Peyer's patch (tissue), 4 donors: ENCODE data around the gene DCDC2. TPM values are rescaled to one million over a fixed set of nuclear protein-coding genes. Genes with fewer than 3 reads are reported as not detected.
"Not testable (repeated sequence)": the region's sequence is repeated elsewhere in the genome, so short reads cannot be mapped to it uniquely, and the experiment has no call there.

Experiments used
- DNase-seq, 3 donors: peaks; one replicate each; pipeline ENCODE4 v3.0.0-alpha.2; 2017 to 2019
- H3K27ac ChIP-seq, 4 donors: fragments of 200-600 bp; sonication (generic); one replicate each; pipeline ENCODE4 v1.5.1; 2016 to 2019
- H3K27me3 ChIP-seq, 2 donors: fragments of 200-600 bp; sonication (generic); one replicate each; pipeline ENCODE4 v1.5.1; 2019
- H3K36me3 ChIP-seq, 3 donors: fragments of 200-600 bp; sonication (generic); one replicate each; pipeline ENCODE4 v1.5.1; 2016 to 2019
- H3K4me1 ChIP-seq, 4 donors: fragments of 200-600 bp; sonication (generic); one replicate each; pipeline ENCODE4 v1.5.1; 2016 to 2019
- H3K4me3 ChIP-seq, 4 donors: fragments of 200-600 bp; sonication (generic); 1 replicate in 3 of 4; 2 replicates in 1 of 4; pipeline ENCODE4 v1.5.1; 2016 to 2019; ENCODE audit warnings: mild to moderate bottlenecking in 1 of 4
- H3K9me3 ChIP-seq, 4 donors: fragments of 200-600 bp; sonication (generic); one replicate each; pipeline ENCODE4 v1.5.1; 2016 to 2019; ENCODE audit warnings: mild to moderate bottlenecking in 1 of 4
- CTCF ChIP-seq, 6 experiments: fragments of 450-650 bp in 4 of 6; fragments of 200-600 bp in 2 of 6; sonication (generic) in 1 of 6; IDR thresholded peaks; one replicate each; pipeline ENCODE4 v1.5.1; 2017 to 2019; ENCODE audit warnings: antibody characterized with exemption in 6 of 6, mild to moderate bottlenecking in 3 of 6, moderate library complexity in 1 of 6
- POLR2A ChIP-seq, 2 donors: fragments of 450-650 bp; IDR thresholded peaks; one replicate each; pipeline ENCODE4 v1.5.1; 2017; ENCODE audit warnings: antibody characterized with exemption in 2 of 2, mild to moderate bottlenecking in 2 of 2, moderate library complexity in 2 of 2
- total RNA-seq, 4 donors: library from RNA; depleted of rRNA; stranded (reverse); fragments of >200 nt; gene quantifications; one replicate each; pipeline ENCODE4 v1.1.0, GENCODE V29; 2016

DCDC2 gene
- total RNA-seq, 4 donors from 2014 or later, result 0.27 to 3.3 (median 0.63) TPM

DNA sequence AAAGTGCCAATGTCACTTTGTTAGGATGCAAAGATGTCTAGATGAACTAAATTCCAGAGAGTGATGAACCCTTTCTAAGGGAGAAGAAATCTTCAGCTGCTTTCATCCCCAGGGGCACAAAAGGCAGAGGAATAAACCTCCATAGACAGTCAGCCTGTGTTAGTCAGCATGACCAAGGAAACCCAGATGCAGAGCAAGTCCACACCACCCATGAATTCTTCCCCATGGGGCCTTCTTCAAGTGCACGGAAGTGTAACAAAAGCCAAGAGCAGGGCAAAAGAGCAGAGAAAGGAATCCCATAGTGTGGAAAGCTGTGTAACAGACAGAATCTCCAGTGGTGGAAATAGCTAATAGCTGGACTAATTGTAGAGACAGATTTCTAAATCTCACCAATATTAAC is 50.0 kb downstream of the DCDC2 start:
- Histone ChIP-seq H3K27ac (no peak overlapping the region), H3K36me3 (no peaks in the 10 kb centered on the region), H3K4me3 (no peak overlapping the region), H3K9me3 (peaks cover 0 to 5% (median 0%) of the 10 kb centered on the region in 4 donors), H3K27me3 (no peaks in the 10 kb centered on the region), H3K4me1 (no peaks in the 10 kb centered on the region)
- TF ChIP-seq CTCF (IDR thresholded peaks at IDR 0.05), result no peak
- no peak for TF ChIP-seq POLR2A (IDR thresholded peaks at IDR 0.05)
- no peak for DNase-seq

DNA sequence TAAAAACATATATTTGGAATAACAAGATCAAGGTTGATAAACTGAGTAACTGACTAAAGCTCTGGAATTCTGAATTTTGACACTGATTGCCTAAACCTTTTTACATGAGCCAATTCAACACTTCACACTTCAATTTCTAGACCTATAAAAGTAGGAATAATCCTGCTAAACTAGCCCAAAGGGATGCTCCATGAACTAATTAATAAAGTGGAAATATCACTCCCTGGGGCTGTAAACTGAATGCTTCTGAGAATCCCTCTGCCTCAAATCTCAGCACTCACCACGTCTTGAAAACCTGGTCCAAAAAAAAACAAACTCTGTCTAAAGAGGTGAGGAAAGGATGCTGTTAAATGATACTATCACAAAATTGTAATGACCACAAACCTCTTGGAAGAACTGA is 50.9 kb downstream of the DCDC2 start:
- TF ChIP-seq CTCF (IDR thresholded peaks at IDR 0.05), result no peak
- TF ChIP-seq POLR2A (IDR thresholded peaks at IDR 0.05), result no peak
- no peaks in the 10 kb centered on the region for H3K4me1 ChIP-seq
- H3K27me3 ChIP-seq, result no peaks in the 10 kb centered on the region
- H3K36me3 ChIP-seq, result no peaks in the 10 kb centered on the region
- H3K9me3 ChIP-seq, result peaks cover 0 to 5% (median 0%) of the 10 kb centered on the region in 4 donors
- no peak overlapping the region for H3K4me3 ChIP-seq
- no peak overlapping the region for H3K27ac ChIP-seq
- no peak for DNase-seq

DNA sequence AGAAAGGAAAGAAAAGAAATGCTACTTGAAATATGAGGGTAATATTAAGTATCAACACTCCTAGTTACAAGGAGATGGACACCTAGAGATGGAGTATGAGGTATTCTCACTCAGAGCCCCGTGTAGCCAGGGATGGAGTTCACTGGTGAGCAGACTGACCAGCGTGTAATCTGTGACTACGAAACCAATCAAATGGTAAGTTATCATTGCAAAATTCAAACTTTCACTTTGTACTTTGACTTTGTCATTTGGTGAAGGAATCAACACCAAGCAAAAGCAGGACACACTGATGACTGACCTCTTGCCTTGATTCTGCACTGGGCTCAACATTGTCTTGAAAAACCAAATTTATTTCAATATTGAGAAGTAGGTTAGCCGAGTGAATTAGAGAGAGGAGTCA is 51.8 kb downstream of the DCDC2 start:
- TF ChIP-seq CTCF (IDR thresholded peaks at IDR 0.05) (no peak), POLR2A (IDR thresholded peaks at IDR 0.05) (no peak)

GRCh38 chr6:24296944-24297343 is 60.9 kb downstream of the DCDC2 start:
- H3K27me3 ChIP-seq, result no peaks in the 10 kb centered on the region
- no peak overlapping the region for H3K4me3 ChIP-seq
- no peak overlapping the region for H3K27ac ChIP-seq
- H3K9me3 ChIP-seq, result no peaks in the 10 kb centered on the region
- TF ChIP-seq CTCF (IDR thresholded peaks at IDR 0.05), result no peak
- no peak for TF ChIP-seq POLR2A (IDR thresholded peaks at IDR 0.05)
- H3K4me1 ChIP-seq, result no peaks in the 10 kb centered on the region
- H3K36me3 ChIP-seq, result no peaks in the 10 kb centered on the region
- DNase-seq, result no peak

More for the DNA sequence above, 51.8 kb downstream of the DCDC2 start:
- no peaks in the 10 kb centered on the region for H3K36me3 ChIP-seq
- H3K27me3 ChIP-seq, result no peaks in the 10 kb centered on the region
- H3K4me1 ChIP-seq, result no peaks in the 10 kb centered on the region
- no peak for DNase-seq
- no peak overlapping the region for H3K4me3 ChIP-seq
- no peaks in the 10 kb centered on the region for H3K9me3 ChIP-seq
- no peak overlapping the region for H3K27ac ChIP-seq

GRCh38 chr6:24293852-24294251 is 64.0 kb downstream of the DCDC2 start:
- not testable (repeated sequence) for H3K9me3 ChIP-seq, H3K4me1 ChIP-seq, DNase-seq, H3K36me3 ChIP-seq, H3K27ac ChIP-seq, H3K4me3 ChIP-seq, H3K27me3 ChIP-seq

- no peaks in the 10 kb centered on the region for H3K9me3 ChIP-seq
- no peaks in the 10 kb centered on the region for H3K27me3 ChIP-seq
- TF ChIP-seq CTCF (IDR thresholded peaks at IDR 0.05), result no peak
- TF ChIP-seq POLR2A (IDR thresholded peaks at IDR 0.05), result no peak
- DNase-seq, result no peak
- H3K4me3 ChIP-seq, result no peak overlapping the region
- peaks cover 0 to 9% (median 0%) of the 10 kb centered on the region in 4 donors for H3K4me1 ChIP-seq
- H3K27ac ChIP-seq, result no peak overlapping the region
- no peaks in the 10 kb centered on the region for H3K36me3 ChIP-seq
Measured at GRCh38 chr6:24287239-24287638, 70.6 kb downstream of the DCDC2 start.
